HepG2 (cell line): Measurements from ENCODE around the gene GPC6.

Source experiments
- CREB1 ChIP-seq, 2 experiments: fragments of 450-650 bp in 1 of 2; IDR thresholded peaks; 2 replicates each; pipeline ENCODE4 v1.6.1; 2016 to 2017; ENCODE audit warnings: control low read depth in 1 of 2, mild to moderate bottlenecking in 1 of 2, missing compliant biosample characterization in 1 of 2, missing genetic modification characterization in 1 of 2
- EZH2 ChIP-seq: conservative IDR thresholded peaks from 2 replicates; pipeline ENCODE4 v1.6.1; 2012; ENCODE audit warnings: mild to moderate bottlenecking, low read depth, low read length, moderate library complexity
- MYNN ChIP-seq: sonication (generic); formaldehyde crosslinking; IDR thresholded peaks from 2 replicates; pipeline ENCODE4 v1.4.0; 2020; ENCODE audit warnings: mild to moderate bottlenecking, low read depth, missing genetic modification reagents
- PPARG ChIP-seq: conservative IDR thresholded peaks from 2 replicates; pipeline ENCODE4 v1.6.1; 2016; ENCODE audit warnings: missing biosample characterization, missing genetic modification reagents
- TOPORS ChIP-seq: sonication (generic); formaldehyde crosslinking; IDR thresholded peaks from 2 replicates; pipeline ENCODE4 v1.8.0; 2023; ENCODE audit warnings: mild to moderate bottlenecking, missing genetic modification reagents
- ZNF234 ChIP-seq: sonication (generic); formaldehyde crosslinking; conservative IDR thresholded peaks from 2 replicates; pipeline ENCODE4 v1.5.1; 2020; ENCODE audit warnings: mild to moderate bottlenecking, missing genetic modification reagents
- TF ChIP-seq, protein P1 (sequence below): sonication (generic); formaldehyde crosslinking; IDR thresholded peaks from 2 replicates; pipeline ENCODE4 v1.5.0; 2020; ENCODE audit warnings: mild to moderate bottlenecking, missing genetic modification reagents, moderate library complexity

DNA sequence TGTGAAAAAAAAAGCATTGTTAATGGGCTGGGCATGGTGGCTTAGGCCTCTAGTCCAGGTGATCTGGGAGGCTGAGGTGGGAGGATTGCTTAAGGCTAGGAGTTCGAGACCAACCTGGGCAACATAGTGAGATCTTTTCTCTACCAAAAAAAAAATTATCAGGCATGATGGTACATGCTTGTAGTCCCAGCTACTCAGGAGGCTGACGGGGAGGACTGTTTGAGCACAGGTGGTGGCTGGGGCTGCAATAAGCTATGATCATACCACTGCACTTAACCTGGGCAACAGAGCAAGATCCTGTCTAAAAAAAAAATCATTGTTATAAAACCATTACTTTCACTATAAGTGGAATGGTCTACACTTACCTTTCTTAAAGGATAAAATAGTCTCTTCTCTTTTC, 30.4 kb downstream of the GPC6 start:
- TF ChIP-seq EZH2 (no peak), ZNF234 (CRISPR knock-in tag) (no peak), TOPORS (CRISPR knock-in tag) (no peak), MYNN (CRISPR knock-in tag) (no peak), PPARG (CRISPR knock-in tag) (no peak), CREB1 (IDR thresholded peaks at IDR 0.05) (no peak), CREB1 (CRISPR knock-in tag; IDR thresholded peaks at IDR 0.05) (no peak)
- TF ChIP-seq, protein P1, sequence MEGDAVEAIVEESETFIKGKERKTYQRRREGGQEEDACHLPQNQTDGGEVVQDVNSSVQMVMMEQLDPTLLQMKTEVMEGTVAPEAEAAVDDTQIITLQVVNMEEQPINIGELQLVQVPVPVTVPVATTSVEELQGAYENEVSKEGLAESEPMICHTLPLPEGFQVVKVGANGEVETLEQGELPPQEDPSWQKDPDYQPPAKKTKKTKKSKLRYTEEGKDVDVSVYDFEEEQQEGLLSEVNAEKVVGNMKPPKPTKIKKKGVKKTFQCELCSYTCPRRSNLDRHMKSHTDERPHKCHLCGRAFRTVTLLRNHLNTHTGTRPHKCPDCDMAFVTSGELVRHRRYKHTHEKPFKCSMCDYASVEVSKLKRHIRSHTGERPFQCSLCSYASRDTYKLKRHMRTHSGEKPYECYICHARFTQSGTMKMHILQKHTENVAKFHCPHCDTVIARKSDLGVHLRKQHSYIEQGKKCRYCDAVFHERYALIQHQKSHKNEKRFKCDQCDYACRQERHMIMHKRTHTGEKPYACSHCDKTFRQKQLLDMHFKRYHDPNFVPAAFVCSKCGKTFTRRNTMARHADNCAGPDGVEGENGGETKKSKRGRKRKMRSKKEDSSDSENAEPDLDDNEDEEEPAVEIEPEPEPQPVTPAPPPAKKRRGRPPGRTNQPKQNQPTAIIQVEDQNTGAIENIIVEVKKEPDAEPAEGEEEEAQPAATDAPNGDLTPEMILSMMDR (CRISPR knock-in tag) = no peak
